GM19397 (cell line): ENCODE measurements around the gene RARRES2.
"Not testable (repeated sequence)": the region's sequence is repeated elsewhere in the genome, so short reads cannot be mapped to it uniquely, and the experiment has no call there.

Experiments
- ATAC-seq: cut with Tn5 transposase; IDR thresholded peaks from one replicate; pipeline ENCODE4 v1.9.1; 2021; ENCODE audit warnings: mild to moderate bottlenecking, moderate library complexity; ENCODE audit not compliant: unreplicated experiment

The RARRES2 gene

GRCh38 chr7:150297978-150298377 lies 43.5 kb downstream of the RARRES2 start:
- ATAC-seq: not testable (repeated sequence)

GRCh38 chr7:150296802-150297201 lies 44.6 kb downstream of the RARRES2 start:
- not testable (repeated sequence) for ATAC-seq

- ATAC-seq: not testable (repeated sequence)
Observed at GRCh38 chr7:150295614-150296013, 45.8 kb downstream of the RARRES2 start.

GRCh38 chr7:150295027-150295426 lies 46.4 kb downstream of the RARRES2 start:
- ATAC-seq: not testable (repeated sequence)

GRCh38 chr7:150290317-150290716 lies 51.1 kb downstream of the RARRES2 start:
- not testable (repeated sequence) for ATAC-seq

GRCh38 chr7:150288816-150289215 lies 52.6 kb downstream of the RARRES2 start:
- ATAC-seq: not testable (repeated sequence)
